GM18868 (cell line): ENCODE results near the gene SMARCAL1.
A peak's percentile ranks its signal among the peaks of the same experiment; 100 is the strongest.
"Not testable (repeated sequence)": the region's sequence is repeated elsewhere in the genome, so short reads cannot be mapped to it uniquely, and the experiment has no call there.

Experiments
- ATAC-seq: cut with Tn5 transposase; IDR thresholded peaks from one replicate; pipeline ENCODE4 v1.9.1; 2021; ENCODE audit warnings: mild to moderate bottlenecking, moderate library complexity; ENCODE audit not compliant: unreplicated experiment

Gene SMARCAL1

GRCh38 chr2:216498379-216499352 is 86.4 kb downstream of the SMARCAL1 start, which contains the start of gene RPL37A:
RPL37A (plus strand) TSS chr2:216498844; CDS start chr2:216498875, 31 bp downstream.
- ATAC-seq = peak; percentile 87

- ATAC-seq = no peak
Measured at GRCh38 chr2:216499641-216500218, 87.4 kb downstream of the SMARCAL1 start.

- no peak for ATAC-seq
Measured at GRCh38 chr2:216500572-216500971, 88.3 kb downstream of the SMARCAL1 start.

- no peak for ATAC-seq
Measured at GRCh38 chr2:216501854-216502253, 89.6 kb downstream of the SMARCAL1 start.

GRCh38 chr2:216502381-216503158 is 90.3 kb downstream of the SMARCAL1 start:
- ATAC-seq = no peak

- ATAC-seq = no peak
Measured at GRCh38 chr2:216503159-216503629, 90.9 kb downstream of the SMARCAL1 start.

- no peak for ATAC-seq
Measured at GRCh38 chr2:216503697-216504375, 91.6 kb downstream of the SMARCAL1 start.

GRCh38 chr2:216504376-216504762 is 92.1 kb downstream of the SMARCAL1 start:
- ATAC-seq = no peak

- no peak for ATAC-seq
Measured at GRCh38 chr2:216505133-216506106, 93.1 kb downstream of the SMARCAL1 start.

GRCh38 chr2:216507220-216508160 is 95.2 kb downstream of the SMARCAL1 start:
- ATAC-seq = no peak

GRCh38 chr2:216508229-216508628 is 95.9 kb downstream of the SMARCAL1 start:
- ATAC-seq = no peak

GRCh38 chr2:216516730-216517350 is 104.6 kb downstream of the SMARCAL1 start:
- no peak for ATAC-seq

GRCh38 chr2:216517447-216518225 is 105.4 kb downstream of the SMARCAL1 start:
- no peak for ATAC-seq

GRCh38 chr2:216518566-216519119 is 106.4 kb downstream of the SMARCAL1 start:
- not testable (repeated sequence) for ATAC-seq

- peak; percentile 77 for ATAC-seq
Measured at GRCh38 chr2:216519154-216519762, 107.0 kb downstream of the SMARCAL1 start.

GRCh38 chr2:216520112-216520511 is 107.8 kb downstream of the SMARCAL1 start:
- no peak for ATAC-seq
